HG02840 (cell line): ENCODE results near the gene CCHCR1.

Experiments
- ATAC-seq: cut with Tn5 transposase; IDR thresholded peaks from one replicate; pipeline ENCODE4 v1.9.1; 2021; ENCODE audit warnings: mild to moderate bottlenecking, moderate library complexity, moderate number of reproducible peaks; ENCODE audit not compliant: unreplicated experiment, low FRiP score

The CCHCR1 gene

GRCh38 chr6:31135710-31136109 lies 21.9 kb downstream of the CCHCR1 start:
- ATAC-seq = no peak

DNA sequence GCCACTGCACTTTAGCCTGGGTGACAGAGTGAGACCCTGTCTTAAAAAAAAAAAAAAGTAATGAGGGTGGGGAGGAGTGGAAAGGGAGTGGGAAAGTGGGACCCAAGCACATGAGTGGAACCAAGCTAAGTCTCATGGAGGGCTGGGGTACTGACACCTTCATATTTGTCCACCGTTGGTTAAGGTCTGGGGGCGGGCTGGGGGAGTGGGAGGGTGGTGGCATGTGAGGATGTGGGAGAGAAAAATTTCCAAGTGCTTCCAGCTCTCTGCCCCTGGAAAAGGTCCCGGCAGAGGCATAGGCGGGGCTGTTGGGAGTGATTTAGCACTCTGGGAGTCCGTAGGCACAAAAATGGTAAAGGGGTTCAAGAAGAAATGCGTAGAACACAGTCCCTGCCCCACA lies 24.8 kb downstream of the CCHCR1 start:
- ATAC-seq = no peak

GRCh38 chr6:31131595-31131994 lies 26.0 kb downstream of the CCHCR1 start:
- ATAC-seq = no peak

- ATAC-seq = no peak
Measured at GRCh38 chr6:31130751-31131150, 26.9 kb downstream of the CCHCR1 start.

- ATAC-seq = no peak
Measured at GRCh38 chr6:31129130-31129529, 28.5 kb downstream of the CCHCR1 start.

- ATAC-seq = no peak
Measured at GRCh38 chr6:31128093-31128676, 29.4 kb downstream of the CCHCR1 start.

DNA sequence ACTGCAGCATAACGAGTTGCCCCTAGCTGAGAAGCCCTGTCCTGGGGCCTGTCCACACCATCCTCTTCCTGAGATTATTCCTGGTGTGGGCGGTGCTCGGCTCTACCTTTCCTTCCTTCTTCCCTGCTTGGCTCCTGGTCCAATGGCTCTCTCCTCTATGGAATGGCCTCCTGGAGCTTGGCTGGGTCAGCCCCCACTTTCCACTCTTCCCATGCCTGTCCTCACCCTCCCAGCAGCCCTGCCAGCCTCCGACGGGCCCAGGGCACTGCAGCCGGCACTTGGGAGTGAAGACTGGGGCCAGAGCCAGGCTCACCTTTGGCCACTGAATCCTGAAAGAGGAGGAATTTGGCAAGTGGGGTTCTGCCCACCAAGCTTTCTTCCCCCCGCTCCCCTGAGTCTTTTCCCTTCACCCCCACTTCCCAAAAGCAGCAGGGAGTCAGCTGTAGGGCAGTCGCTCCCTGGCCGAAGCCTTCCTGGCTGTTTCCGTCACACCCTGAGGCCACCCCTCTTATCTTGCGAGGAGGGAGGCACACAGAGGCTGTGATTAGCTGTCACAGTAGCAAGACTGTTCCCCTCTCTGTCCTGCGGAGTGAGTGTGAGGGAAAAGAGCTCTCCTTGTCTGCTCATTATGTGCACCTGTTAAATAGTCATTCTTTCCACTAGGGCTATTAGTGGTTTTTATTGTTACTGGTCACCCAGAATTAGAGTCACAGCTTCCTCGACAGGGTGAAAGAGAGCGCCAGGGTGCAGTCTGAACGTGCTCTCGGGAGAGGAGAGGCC lies 31.0 kb downstream of the CCHCR1 start:
- ATAC-seq = no peak

GRCh38 chr6:31125586-31126363 lies 31.8 kb downstream of the CCHCR1 start:
- no peak for ATAC-seq

DNA sequence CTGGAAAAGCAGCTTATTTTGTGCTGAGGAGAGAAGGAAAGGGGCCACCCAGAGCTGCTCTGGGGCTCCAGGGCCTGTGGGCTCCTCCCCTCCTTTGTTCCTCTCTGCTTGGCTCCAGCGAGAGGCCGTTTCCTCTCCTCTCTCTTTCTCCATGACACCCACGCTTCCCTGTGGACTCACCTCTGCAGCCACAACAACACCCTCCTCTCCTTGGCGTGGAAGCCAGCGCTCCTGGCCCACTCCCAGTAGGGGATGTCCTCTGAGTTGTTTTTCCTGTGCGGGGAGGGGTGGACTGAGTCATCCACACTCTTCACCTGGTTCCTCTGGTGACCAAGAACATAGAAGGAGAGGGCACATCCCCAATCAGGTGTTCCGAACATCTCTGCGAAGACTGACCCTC lies 32.4 kb downstream of the CCHCR1 start:
- no peak for ATAC-seq

- no peak for ATAC-seq
Measured at GRCh38 chr6:31122791-31123706, 34.6 kb downstream of the CCHCR1 start.

DNA sequence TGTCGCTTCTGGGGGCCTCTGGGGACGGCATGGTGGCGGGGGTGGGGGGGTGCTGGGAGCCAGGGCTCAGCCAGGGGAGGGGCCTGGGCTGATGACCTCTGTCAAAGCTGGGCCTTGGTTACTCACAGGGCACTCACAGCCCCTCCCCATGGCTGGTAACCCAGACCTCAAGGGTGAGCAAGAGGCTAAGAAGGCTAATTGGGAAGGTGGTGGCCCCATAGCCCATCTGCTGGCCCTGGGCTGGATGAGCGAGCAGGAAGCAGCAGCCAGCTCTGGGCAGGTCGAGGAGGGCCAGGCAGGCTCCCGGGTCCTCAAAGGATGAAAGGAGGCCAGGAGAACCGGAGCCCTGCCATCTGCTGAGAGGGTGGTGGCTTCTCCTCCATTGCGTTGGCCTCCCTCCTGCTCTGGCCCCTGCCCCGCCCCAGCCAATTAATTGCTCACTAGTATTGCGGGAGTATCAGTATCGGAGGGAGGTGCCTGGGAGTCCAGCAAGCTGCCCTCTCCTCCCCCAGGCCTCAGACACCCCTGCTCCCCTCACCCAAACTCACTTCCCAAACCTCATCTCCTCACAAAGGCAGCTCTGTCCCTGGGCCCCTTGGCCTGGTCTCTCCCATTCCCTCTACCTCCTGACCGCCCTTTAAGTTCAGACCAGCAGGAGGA lies 36.3 kb downstream of the CCHCR1 start:
- ATAC-seq = no peak

- ATAC-seq = no peak
Measured at GRCh38 chr6:31120151-31120915, 37.3 kb downstream of the CCHCR1 start, which contains the start of gene CDSN. Gene CDSN (minus strand): TSS chr6:31120446. CDS start chr6:31120419, 27 bp downstream.

DNA sequence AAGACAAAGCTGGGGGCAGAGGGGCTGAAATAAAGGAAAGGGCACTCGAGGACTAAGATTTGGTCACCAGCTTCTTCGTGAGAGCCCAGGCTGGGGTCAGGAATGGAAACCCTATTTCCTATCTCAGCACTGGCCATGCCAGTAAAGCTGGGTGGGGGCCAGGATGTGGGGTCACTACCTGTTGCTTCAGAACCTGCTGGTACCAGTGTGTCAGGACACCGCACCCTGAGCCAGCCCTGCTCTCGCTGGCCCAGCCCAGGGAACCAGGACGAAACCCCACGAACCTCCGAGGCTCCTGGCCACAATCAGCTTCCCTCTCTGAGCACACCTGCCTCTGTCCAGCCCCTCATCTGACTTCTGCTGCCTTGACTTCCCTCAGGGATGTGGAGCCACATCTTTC lies 39.4 kb downstream of the CCHCR1 start:
- ATAC-seq = no peak

GRCh38 chr6:31116661-31117385 lies 40.8 kb downstream of the CCHCR1 start:
- ATAC-seq = no peak

GRCh38 chr6:31115941-31116560 lies 41.6 kb downstream of the CCHCR1 start:
- no peak for ATAC-seq

- no peak for ATAC-seq
Measured at GRCh38 chr6:31114970-31115849, 42.4 kb downstream of the CCHCR1 start.

DNA sequence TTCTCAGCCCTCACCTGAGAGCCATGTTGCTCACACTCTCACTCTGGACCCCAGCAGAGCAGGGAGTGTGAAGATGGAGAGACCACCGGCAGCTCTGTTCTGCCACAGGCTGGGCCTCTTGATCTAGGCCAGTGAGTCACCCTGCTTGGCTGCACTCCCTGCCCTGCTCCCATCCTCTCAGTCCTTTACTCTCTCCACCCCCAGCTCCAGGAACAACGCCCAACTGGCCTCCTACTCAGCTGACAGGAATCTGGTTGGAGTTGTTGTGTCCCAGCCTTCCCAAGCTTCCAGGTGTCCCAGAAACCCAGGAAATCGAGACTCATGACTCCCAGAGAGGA lies 43.1 kb downstream of the CCHCR1 start, which contains the start of gene PSORS1C1:
TSS of gene PSORS1C1 (plus strand) at position 260 of the 338 bp plus-strand sequence. CDS start 14,833 bp downstream, outside the sequence.
- ATAC-seq = no peak
